Activated naive CD8-positive, alpha-beta T cell treated with anti-CD3 and anti-CD28 coated beads, Interleukin-2, amount 10 ng/mL, durations not matched to agents 7 days and 5 days (primary cell): ENCODE results near the gene DUSP22. TPM values are rescaled to one million over a fixed set of nuclear protein-coding genes. Genes with fewer than 3 reads are reported as not detected.
"Not testable (repeated sequence)": the region's sequence is repeated elsewhere in the genome, so short reads cannot be mapped to it uniquely, and the experiment has no call there.

Source experiments
- ATAC-seq: fragments of 150-1000 bp; cut with Tn5 transposase; one replicate; pipeline ENCODE4 v1.10.0; 2021; ENCODE audit warnings: low read depth, moderate library complexity
- POLR2A ChIA-PET: fragments of 350-600 bp; sonication (Branson Sonifier 250); formaldehyde crosslinking; loops from one replicate; lab custom pipeline; 2021; ENCODE audit warnings: antibody characterized with exemption; lab: Charles Lee
- DNase-seq: peaks from one replicate; pipeline ENCODE4 v3.0.0; 2021
- H3K27ac Mint-ChIP-seq: one replicate; pipeline ENCODE4 v1.8.0; 2022; ENCODE audit warnings: mild to moderate bottlenecking, mixed read lengths
- H3K27me3 Mint-ChIP-seq: one replicate; pipeline ENCODE4 v1.8.0; 2022; ENCODE audit warnings: mild to moderate bottlenecking, moderate library complexity, mixed read lengths
- H3K36me3 Mint-ChIP-seq: one replicate; pipeline ENCODE4 v1.8.0; 2021; ENCODE audit warnings: mild to moderate bottlenecking, mixed read lengths
- H3K4me1 Mint-ChIP-seq: one replicate; pipeline ENCODE4 v1.8.0; 2021; ENCODE audit warnings: mixed read lengths
- H3K4me3 Mint-ChIP-seq: one replicate; pipeline ENCODE4 v1.8.0; 2022; ENCODE audit warnings: mild to moderate bottlenecking, moderate library complexity, mixed read lengths
- H3K9me3 Mint-ChIP-seq: one replicate; pipeline ENCODE4 v1.8.0; 2021; ENCODE audit warnings: mixed read lengths
- total RNA-seq, 2 experiments: library from RNA; stranded (reverse); gene quantifications; one replicate each; pipeline ENCODE4 v1.2.3, GENCODE V29; 2021

Gene DUSP22
- total RNA-seq, 2 experiments from 2014 or later: 49.1 to 50.4 TPM

GRCh38 chr6:321536-322258 is 29.4 kb downstream of the DUSP22 start:
- H3K4me1 Mint-ChIP-seq: peaks cover 2% of the 10 kb centered on the region
- no peak overlapping the region for H3K4me3 Mint-ChIP-seq
- H3K9me3 Mint-ChIP-seq: no peaks in the 10 kb centered on the region
- ATAC-seq (no peak), DNase-seq (no peak)
- H3K27ac Mint-ChIP-seq: no peak overlapping the region
- H3K27me3 Mint-ChIP-seq: no peaks in the 10 kb centered on the region
- POLR2A ChIA-PET: interaction anchor here (1.2 kb wide), 1 partner anchor 142 kb away, joined by 3 read pairs; no protein-coding TSS in a partner anchor
- H3K36me3 Mint-ChIP-seq: peaks cover 10% of the 10 kb centered on the region

DNA sequence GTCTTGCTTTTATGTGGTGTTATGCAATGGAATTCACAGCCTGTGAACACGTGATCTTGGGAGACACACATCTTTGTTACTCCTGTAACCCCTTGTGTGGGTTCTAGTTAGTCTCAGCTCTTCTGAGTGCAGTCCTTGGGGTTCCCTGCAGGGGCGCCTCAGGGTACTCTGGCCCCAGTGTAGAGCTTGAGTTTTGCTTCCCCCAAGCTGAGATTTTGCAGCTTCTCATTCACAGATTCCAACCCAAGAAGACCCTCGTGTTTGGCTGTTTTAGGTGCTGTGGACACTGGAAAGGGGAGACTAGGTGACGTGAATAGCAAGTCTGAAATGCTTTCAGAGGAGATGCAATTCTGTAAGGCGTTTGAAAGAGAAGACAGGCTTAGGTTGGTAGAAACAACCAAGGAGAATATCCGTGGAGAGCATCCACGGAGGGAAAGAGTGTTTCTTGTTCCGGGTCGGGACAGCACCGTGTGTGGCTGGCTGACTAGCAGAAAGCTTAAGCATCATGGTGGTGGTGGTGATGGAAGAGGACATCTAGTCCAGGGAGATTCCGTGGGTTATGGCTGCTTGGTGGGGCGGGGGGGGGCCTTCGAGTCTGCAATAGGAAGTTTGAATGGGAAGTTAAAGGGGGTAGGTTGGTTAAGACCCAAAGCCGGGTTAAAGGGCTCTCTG is 30.1 kb downstream of the DUSP22 start:
- H3K4me3 Mint-ChIP-seq: no peak overlapping the region
- H3K4me1 Mint-ChIP-seq: peaks cover under 1% of the 10 kb centered on the region
- H3K36me3 Mint-ChIP-seq: peaks cover 10% of the 10 kb centered on the region
- no peak for ATAC-seq
- H3K9me3 Mint-ChIP-seq: no peaks in the 10 kb centered on the region
- H3K27ac Mint-ChIP-seq: no peak overlapping the region
- no peak for DNase-seq
- POLR2A ChIA-PET: interaction anchor here (0.6 to 1.2 kb wide), 3 partner anchors 9 to 142 kb away, joined by 3 to 5 read pairs (median 3); no protein-coding TSS in a partner anchor
- no peaks in the 10 kb centered on the region for H3K27me3 Mint-ChIP-seq

- DNase-seq (no peak), ATAC-seq (no peak)
- Mint-ChIP-seq H3K27me3 (no peaks in the 10 kb centered on the region), H3K4me3 (no peak overlapping the region), H3K36me3 (peaks cover 10% of the 10 kb centered on the region), H3K27ac (no peak overlapping the region), H3K9me3 (no peaks in the 10 kb centered on the region), H3K4me1 (peaks cover 7% of the 10 kb centered on the region)
- POLR2A ChIA-PET: interaction anchor here (0.6 to 1.2 kb wide), 3 partner anchors 8 to 143 kb away, joined by 3 to 5 read pairs (median 3); no protein-coding TSS in a partner anchor
These were observed 30.8 kb downstream of the DUSP22 start for GRCh38 chr6:322940-323729.

- Mint-ChIP-seq H3K27ac (no peak overlapping the region), H3K4me1 (peaks cover 7% of the 10 kb centered on the region), H3K9me3 (no peaks in the 10 kb centered on the region), H3K36me3 (peaks cover 7% of the 10 kb centered on the region), H3K4me3 (no peak overlapping the region), H3K27me3 (no peaks in the 10 kb centered on the region)
- DNase-seq (no peak), ATAC-seq (no peak)
- POLR2A ChIA-PET: no interaction called here
These were observed 31.4 kb downstream of the DUSP22 start for GRCh38 chr6:323730-324088.

DNA sequence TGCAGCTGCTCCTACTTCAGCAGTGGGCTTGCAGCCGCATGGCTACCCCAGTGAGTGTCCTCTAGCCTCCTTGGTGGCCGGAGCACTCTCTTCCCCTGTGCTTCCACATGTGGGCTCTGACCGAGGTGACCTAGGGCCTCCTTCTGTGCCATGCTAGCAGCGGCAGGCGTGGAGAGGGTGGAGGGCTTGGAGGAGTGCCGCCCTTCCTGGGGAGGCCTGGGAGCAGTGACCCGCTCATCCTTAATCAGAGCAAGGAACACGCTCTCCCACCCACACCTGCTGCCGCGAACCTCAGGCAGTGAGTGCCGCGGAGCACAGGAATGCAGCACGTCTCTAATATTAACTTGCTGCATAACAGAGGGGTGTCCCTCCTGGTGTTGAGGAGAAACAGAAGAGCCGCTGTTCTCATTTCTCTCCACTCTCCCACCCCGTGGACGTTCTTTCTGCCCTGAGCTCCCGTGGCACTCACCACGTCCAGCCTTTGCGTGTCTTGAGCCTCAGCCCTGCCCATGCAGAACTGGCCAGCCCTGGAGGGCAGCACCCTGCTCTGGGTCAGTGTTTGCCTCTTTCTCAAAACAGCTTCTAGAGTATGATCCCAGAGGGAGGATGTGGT is 31.9 kb downstream of the DUSP22 start:
- POLR2A ChIA-PET: no interaction called here
- no peak for ATAC-seq
- H3K4me1 Mint-ChIP-seq: peaks cover 7% of the 10 kb centered on the region

GRCh38 chr6:324729-325125 is 32.4 kb downstream of the DUSP22 start:
- no peak for ATAC-seq
- Mint-ChIP-seq H3K4me3 (no peak overlapping the region), H3K27ac (no peak overlapping the region), H3K4me1 (peaks cover 7% of the 10 kb centered on the region), H3K27me3 (no peaks in the 10 kb centered on the region), H3K9me3 (no peaks in the 10 kb centered on the region), H3K36me3 (peaks cover 3% of the 10 kb centered on the region)
- POLR2A ChIA-PET: no interaction called here
- DNase-seq: no peak

More for the DNA sequence above, 31.9 kb downstream of the DUSP22 start:
- no peak overlapping the region for H3K4me3 Mint-ChIP-seq
- no peaks in the 10 kb centered on the region for H3K27me3 Mint-ChIP-seq
- no peak overlapping the region for H3K27ac Mint-ChIP-seq
- DNase-seq: no peak
- peaks cover 5% of the 10 kb centered on the region for H3K36me3 Mint-ChIP-seq
- H3K9me3 Mint-ChIP-seq: no peaks in the 10 kb centered on the region

DNA sequence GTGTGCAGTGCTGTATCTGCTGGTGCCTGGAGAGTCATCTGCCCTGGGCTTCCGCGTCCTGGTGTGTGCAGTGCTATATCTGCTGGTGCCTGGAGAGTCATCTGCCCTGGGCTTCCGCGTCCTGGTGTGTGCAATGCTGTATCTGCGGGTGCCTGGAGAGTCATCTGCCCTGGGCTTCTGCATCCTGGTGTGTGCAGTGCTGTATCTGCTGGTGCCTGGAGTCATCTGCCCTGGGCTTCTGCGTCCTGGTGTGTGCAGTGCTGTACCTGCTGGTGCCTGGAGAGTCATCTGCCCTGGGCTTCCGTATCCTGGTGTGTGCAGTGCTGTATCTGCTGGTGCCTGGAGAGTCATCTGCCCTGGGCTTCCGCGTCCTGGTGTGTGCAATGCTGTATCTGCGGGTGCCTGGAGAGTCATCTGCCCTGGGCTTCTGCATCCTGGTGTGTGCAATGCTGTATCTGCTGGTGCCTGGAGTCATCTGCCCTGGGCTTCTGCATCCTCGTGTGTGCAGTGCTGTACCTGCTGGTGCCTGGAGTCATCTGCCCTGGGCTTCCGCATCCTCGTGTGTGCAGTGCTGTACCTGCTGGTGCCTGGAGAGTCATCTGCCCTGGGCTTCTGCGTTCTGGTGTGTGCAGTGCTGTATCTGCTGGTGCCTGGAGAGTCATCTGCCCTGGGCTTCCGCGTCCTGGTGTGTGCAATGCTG is 33.0 kb downstream of the DUSP22 start:
- DNase-seq, H3K4me3 Mint-ChIP-seq, H3K27me3 Mint-ChIP-seq, H3K4me1 Mint-ChIP-seq, POLR2A ChIA-PET, ATAC-seq, H3K27ac Mint-ChIP-seq, H3K36me3 Mint-ChIP-seq, H3K9me3 Mint-ChIP-seq: not testable (repeated sequence)

GRCh38 chr6:326066-326465 is 33.8 kb downstream of the DUSP22 start:
- not testable (repeated sequence) for H3K36me3 Mint-ChIP-seq, ATAC-seq, H3K27me3 Mint-ChIP-seq, H3K27ac Mint-ChIP-seq, H3K4me1 Mint-ChIP-seq, H3K4me3 Mint-ChIP-seq, DNase-seq, H3K9me3 Mint-ChIP-seq
- POLR2A ChIA-PET: interaction anchor here (1.1 kb wide), 1 partner anchor 13 kb away, joined by 4 read pairs; no protein-coding TSS in a partner anchor

DNA sequence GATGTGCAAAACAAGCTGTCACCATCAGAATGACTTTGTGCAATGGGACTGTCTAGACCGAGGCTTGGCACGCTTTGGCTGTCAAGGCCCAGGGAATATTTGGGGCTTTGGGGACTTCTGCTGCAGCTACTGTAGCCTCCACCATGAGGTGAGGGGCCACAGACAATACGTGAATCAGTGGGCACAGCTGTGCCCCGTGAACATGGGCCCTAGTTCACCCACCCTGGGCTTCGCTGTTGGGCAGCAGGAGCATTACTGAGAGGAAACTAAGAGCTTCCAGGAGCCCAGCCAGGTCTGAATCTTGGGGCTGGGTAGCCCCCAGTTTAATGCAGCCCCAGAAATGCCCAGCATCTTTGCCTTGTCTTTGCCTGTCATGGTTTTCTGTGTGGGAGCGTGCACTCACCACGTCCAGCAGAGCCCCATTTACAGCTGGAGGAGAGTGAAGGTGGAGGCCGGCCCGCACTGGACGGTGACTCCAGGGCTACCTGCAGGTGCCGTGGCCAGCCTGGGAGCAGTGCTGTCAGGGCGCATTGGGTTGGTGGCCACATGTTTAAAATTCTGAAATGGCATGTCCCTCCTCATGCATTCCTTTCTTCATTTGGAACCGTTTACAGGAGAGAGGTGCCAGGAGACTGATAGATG is 34.7 kb downstream of the DUSP22 start:
- H3K9me3 Mint-ChIP-seq: no peaks in the 10 kb centered on the region
- POLR2A ChIA-PET: interaction anchor here (1.1 kb wide), 1 partner anchor 14 kb away, joined by 4 read pairs; no protein-coding TSS in a partner anchor
- no peak for ATAC-seq

GRCh38 chr6:327538-328116 is 35.3 kb downstream of the DUSP22 start:
- no peak overlapping the region for H3K4me3 Mint-ChIP-seq
- POLR2A ChIA-PET: interaction anchor here (1.2 kb wide), 1 partner anchor 34 kb away, joined by 3 read pairs; no protein-coding TSS in a partner anchor
- DNase-seq (no peak), ATAC-seq (no peak)
- peaks cover 7% of the 10 kb centered on the region for H3K4me1 Mint-ChIP-seq
- H3K36me3 Mint-ChIP-seq: peaks cover 3% of the 10 kb centered on the region
- H3K27me3 Mint-ChIP-seq: no peaks in the 10 kb centered on the region
- no peaks in the 10 kb centered on the region for H3K9me3 Mint-ChIP-seq
- H3K27ac Mint-ChIP-seq: peak overlapping the region; percentile 15

More for the DNA sequence above, 34.7 kb downstream of the DUSP22 start:
- DNase-seq: no peak
- Mint-ChIP-seq H3K27ac (peak overlapping the region; percentile 15), H3K27me3 (no peaks in the 10 kb centered on the region), H3K4me1 (peaks cover 7% of the 10 kb centered on the region), H3K4me3 (no peak overlapping the region), H3K36me3 (peaks cover 3% of the 10 kb centered on the region)

- no peak for ATAC-seq
- no peak overlapping the region for H3K4me3 Mint-ChIP-seq
- peaks cover 7% of the 10 kb centered on the region for H3K4me1 Mint-ChIP-seq
- POLR2A ChIA-PET: interaction anchor here (1.2 to 1.3 kb wide), 2 partner anchors 10 to 35 kb away, joined by 3 to 6 read pairs; no protein-coding TSS in a partner anchor
- no peak for DNase-seq
- H3K27ac Mint-ChIP-seq: no peak overlapping the region
- peaks cover 3% of the 10 kb centered on the region for H3K36me3 Mint-ChIP-seq
- H3K27me3 Mint-ChIP-seq: no peaks in the 10 kb centered on the region
- H3K9me3 Mint-ChIP-seq: no peaks in the 10 kb centered on the region
These were observed 35.9 kb downstream of the DUSP22 start for GRCh38 chr6:328136-328670.
